ENCODE data around the gene EMC7. TPM values are rescaled to one million over a fixed set of nuclear protein-coding genes. Genes with fewer than 3 reads are reported as not detected.

EMC7 gene
- total and polyA plus RNA-seq, 9 of the 15 experiments (the other 6 are each of a cell fraction or from before 2014, with no cell fraction given): 25.8 to 92.8 (median 49.7) TPM

DNA sequence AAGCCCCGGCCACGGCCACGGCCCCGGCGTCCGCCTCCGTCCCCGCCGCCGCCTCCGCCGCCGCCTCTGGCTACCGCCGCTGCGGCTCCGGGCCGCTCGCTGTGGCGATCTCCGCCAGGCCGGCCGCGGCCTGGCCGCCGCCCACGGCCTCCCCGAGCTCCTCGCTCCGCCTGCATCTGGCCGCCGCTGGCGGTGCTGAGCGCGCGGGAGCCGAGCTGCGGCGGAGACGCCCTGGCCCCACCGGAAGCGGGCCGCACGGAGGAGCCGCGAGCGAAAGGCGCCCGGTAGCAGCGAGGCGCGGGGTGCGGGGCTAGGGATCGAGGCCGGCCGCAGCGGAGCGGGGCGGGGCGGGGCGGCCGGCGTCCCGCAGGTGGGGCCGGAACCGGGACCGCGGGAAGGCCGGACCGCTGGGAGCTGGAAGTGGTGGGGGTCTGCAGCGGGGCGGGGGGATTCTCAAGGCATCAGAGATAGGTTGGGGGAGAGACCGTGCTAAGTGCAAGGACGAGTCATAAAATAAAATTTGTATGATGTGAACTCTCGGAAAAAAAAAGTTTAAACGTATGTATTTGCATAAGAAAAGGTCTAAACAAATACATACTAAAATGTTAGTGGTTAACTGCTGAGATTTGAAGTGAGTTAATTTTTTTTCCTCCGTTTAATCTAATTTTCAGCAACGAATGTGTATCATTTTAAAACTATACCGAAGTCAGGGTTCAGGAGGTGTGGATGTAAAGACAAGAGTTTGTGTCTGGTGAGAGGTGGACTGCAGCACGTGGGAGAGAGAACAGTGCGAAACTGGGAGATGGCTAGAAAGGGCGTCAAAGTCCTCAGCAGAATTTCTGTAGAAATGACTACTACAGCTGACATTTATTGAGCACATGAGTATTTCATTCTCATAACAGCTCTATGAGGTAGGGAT is 62.5 kb downstream of the EMC7 start, which contains the start of gene AVEN (continued):
- TF ChIP-seq RBM34 (IDR thresholded peaks at IDR 0.05; ENCODE audit: borderline replicate concordance, insufficient read depth, low read length): no peak
- TF ChIP-seq, protein P1, sequence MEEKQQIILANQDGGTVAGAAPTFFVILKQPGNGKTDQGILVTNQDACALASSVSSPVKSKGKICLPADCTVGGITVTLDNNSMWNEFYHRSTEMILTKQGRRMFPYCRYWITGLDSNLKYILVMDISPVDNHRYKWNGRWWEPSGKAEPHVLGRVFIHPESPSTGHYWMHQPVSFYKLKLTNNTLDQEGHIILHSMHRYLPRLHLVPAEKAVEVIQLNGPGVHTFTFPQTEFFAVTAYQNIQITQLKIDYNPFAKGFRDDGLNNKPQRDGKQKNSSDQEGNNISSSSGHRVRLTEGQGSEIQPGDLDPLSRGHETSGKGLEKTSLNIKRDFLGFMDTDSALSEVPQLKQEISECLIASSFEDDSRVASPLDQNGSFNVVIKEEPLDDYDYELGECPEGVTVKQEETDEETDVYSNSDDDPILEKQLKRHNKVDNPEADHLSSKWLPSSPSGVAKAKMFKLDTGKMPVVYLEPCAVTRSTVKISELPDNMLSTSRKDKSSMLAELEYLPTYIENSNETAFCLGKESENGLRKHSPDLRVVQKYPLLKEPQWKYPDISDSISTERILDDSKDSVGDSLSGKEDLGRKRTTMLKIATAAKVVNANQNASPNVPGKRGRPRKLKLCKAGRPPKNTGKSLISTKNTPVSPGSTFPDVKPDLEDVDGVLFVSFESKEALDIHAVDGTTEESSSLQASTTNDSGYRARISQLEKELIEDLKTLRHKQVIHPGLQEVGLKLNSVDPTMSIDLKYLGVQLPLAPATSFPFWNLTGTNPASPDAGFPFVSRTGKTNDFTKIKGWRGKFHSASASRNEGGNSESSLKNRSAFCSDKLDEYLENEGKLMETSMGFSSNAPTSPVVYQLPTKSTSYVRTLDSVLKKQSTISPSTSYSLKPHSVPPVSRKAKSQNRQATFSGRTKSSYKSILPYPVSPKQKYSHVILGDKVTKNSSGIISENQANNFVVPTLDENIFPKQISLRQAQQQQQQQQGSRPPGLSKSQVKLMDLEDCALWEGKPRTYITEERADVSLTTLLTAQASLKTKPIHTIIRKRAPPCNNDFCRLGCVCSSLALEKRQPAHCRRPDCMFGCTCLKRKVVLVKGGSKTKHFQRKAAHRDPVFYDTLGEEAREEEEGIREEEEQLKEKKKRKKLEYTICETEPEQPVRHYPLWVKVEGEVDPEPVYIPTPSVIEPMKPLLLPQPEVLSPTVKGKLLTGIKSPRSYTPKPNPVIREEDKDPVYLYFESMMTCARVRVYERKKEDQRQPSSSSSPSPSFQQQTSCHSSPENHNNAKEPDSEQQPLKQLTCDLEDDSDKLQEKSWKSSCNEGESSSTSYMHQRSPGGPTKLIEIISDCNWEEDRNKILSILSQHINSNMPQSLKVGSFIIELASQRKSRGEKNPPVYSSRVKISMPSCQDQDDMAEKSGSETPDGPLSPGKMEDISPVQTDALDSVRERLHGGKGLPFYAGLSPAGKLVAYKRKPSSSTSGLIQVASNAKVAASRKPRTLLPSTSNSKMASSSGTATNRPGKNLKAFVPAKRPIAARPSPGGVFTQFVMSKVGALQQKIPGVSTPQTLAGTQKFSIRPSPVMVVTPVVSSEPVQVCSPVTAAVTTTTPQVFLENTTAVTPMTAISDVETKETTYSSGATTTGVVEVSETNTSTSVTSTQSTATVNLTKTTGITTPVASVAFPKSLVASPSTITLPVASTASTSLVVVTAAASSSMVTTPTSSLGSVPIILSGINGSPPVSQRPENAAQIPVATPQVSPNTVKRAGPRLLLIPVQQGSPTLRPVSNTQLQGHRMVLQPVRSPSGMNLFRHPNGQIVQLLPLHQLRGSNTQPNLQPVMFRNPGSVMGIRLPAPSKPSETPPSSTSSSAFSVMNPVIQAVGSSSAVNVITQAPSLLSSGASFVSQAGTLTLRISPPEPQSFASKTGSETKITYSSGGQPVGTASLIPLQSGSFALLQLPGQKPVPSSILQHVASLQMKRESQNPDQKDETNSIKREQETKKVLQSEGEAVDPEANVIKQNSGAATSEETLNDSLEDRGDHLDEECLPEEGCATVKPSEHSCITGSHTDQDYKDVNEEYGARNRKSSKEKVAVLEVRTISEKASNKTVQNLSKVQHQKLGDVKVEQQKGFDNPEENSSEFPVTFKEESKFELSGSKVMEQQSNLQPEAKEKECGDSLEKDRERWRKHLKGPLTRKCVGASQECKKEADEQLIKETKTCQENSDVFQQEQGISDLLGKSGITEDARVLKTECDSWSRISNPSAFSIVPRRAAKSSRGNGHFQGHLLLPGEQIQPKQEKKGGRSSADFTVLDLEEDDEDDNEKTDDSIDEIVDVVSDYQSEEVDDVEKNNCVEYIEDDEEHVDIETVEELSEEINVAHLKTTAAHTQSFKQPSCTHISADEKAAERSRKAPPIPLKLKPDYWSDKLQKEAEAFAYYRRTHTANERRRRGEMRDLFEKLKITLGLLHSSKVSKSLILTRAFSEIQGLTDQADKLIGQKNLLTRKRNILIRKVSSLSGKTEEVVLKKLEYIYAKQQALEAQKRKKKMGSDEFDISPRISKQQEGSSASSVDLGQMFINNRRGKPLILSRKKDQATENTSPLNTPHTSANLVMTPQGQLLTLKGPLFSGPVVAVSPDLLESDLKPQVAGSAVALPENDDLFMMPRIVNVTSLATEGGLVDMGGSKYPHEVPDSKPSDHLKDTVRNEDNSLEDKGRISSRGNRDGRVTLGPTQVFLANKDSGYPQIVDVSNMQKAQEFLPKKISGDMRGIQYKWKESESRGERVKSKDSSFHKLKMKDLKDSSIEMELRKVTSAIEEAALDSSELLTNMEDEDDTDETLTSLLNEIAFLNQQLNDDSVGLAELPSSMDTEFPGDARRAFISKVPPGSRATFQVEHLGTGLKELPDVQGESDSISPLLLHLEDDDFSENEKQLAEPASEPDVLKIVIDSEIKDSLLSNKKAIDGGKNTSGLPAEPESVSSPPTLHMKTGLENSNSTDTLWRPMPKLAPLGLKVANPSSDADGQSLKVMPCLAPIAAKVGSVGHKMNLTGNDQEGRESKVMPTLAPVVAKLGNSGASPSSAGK (IDR thresholded peaks at IDR 0.05): peak; percentile 49
- peak; percentile 61 for TF ChIP-seq RBFOX2 (IDR thresholded peaks at IDR 0.05; ENCODE audit: low read depth, low read length)
- no peak for TF ChIP-seq ZNF830 (CRISPR knock-in tag; IDR thresholded peaks at IDR 0.05)
- TF ChIP-seq, protein P2, sequence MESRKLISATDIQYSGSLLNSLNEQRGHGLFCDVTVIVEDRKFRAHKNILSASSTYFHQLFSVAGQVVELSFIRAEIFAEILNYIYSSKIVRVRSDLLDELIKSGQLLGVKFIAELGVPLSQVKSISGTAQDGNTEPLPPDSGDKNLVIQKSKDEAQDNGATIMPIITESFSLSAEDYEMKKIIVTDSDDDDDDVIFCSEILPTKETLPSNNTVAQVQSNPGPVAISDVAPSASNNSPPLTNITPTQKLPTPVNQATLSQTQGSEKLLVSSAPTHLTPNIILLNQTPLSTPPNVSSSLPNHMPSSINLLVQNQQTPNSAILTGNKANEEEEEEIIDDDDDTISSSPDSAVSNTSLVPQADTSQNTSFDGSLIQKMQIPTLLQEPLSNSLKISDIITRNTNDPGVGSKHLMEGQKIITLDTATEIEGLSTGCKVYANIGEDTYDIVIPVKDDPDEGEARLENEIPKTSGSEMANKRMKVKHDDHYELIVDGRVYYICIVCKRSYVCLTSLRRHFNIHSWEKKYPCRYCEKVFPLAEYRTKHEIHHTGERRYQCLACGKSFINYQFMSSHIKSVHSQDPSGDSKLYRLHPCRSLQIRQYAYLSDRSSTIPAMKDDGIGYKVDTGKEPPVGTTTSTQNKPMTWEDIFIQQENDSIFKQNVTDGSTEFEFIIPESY (CRISPR knock-in tag; IDR thresholded peaks at IDR 0.05): 0 out of 2 replicates have a peak, but pooled peaks have one; percentile 10
- no peak for TF ChIP-seq ERF (CRISPR knock-in tag; IDR thresholded peaks at IDR 0.05)
- peak; percentile 50; the same call in 1 of the 2 replicates for TF ChIP-seq PHF8 (IDR thresholded peaks at IDR 0.05; ENCODE audit: borderline replicate concordance, low read length)
- TF ChIP-seq STAG1 (CRISPR knock-in tag; IDR thresholded peaks at IDR 0.05; ENCODE audit: borderline replicate concordance): no peak
- TF ChIP-seq NR2C2 (CRISPR knock-in tag; IDR thresholded peaks at IDR 0.05): no peak; the same call in 1 of the 2 replicates
- TF ChIP-seq NR2C2 (tag; IDR thresholded peaks at IDR 0.05): no peak; the same call in 1 of the 2 replicates
- no peak for TF ChIP-seq ZC3H8 (IDR thresholded peaks at IDR 0.05)

Measured in K562 (cell line).